Measurements from ENCODE around the gene RTF1.
"Not testable (repeated sequence)": the region's sequence is repeated elsewhere in the genome, so short reads cannot be mapped to it uniquely, and the experiment has no call there.

RTF1 gene

GRCh38 chr15:41416742-41417417, at the start of gene RTF1:
RTF1 (plus strand) TSS chr15:41417095; CDS start chr15:41417116, 21 bp downstream.
- DNase-seq: peak; percentile 97 to 99

GRCh38 chr15:41367418-41367817, 49.5 kb upstream of the RTF1 start:
- no peak for DNase-seq

DNA sequence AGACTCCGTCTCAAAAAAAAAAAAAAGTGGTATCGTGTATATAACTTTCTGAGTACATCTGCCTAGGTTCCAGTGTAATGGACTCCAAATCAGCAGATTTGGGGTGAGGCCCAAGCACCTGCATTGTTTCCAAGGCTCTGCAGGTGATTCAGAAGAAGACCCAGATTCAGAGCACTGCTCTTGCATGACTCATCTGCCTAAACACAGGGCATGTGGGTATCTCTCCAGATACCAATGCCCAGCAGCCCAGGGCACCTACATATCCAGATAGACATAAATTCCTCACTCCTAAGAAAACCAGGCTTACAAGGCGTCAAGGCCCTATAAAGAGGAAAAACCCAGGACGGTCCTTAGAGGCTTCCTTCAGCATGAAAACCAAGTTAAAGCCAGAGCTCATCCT, 38.9 kb upstream of the RTF1 start:
- no peak for DNase-seq

GRCh38 chr15:41383974-41384749, 32.7 kb upstream of the RTF1 start:
- DNase-seq: not testable (repeated sequence)

- no peak for DNase-seq
Measured at GRCh38 chr15:41387646-41388045, 29.2 kb upstream of the RTF1 start.

DNA sequence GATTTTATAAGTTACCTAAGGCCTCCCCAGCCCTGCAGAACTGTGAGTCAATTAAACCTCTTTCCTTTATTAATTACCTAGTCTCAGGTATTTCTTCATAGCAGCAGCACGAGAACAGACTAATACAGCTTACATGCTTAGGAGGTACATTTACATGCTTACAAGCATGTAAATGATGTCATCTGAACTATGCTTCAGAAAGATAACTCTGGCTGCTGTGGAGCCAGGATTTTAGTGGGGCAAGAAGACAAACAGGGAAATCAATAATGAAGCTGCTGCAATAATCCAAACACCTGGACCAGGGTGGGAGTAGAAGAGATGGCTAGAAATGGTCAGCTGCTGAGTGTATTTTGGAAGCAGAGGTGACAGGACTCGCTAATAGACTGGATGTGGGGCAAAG, 24.2 kb upstream of the RTF1 start:
- DNase-seq: no peak

DNA sequence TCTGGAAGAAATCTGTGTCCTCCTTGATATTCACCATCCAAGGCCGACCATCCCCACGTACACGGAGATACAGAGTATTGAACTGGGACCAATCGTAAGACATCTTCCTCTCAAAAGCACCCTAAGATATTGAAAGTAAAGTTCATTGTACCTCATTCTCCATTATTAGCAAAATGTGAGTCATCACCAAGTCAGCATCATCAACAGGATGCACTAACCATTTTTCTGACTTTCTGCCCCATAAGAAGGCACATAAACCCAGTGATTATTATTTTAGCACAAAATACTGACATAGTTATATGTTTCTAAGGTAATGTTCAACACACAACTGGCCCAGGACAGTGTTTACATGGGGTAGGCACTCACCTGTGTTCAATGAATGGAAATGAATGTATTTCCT, 22.0 kb upstream of the RTF1 start:
- no peak for DNase-seq

DNA sequence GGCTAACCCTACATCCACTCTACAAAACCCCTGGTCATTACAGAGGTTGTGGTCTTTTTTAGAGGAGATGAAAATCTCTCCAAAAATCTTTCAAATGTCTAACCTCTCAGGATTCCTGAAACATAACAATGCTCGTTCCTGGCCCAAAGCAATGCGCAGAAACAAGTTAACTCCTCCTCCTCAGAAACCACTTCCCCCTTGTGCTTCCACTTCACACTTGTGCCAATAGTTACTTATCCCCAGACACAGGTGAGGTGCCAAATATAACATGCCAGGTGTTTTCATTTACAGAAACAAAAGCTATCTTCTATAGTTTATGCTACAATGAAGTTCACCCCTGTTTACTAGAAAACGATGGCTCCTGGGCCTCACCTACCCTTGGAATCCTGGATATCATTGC, 20.8 kb upstream of the RTF1 start:
- DNase-seq: no peak

DNA sequence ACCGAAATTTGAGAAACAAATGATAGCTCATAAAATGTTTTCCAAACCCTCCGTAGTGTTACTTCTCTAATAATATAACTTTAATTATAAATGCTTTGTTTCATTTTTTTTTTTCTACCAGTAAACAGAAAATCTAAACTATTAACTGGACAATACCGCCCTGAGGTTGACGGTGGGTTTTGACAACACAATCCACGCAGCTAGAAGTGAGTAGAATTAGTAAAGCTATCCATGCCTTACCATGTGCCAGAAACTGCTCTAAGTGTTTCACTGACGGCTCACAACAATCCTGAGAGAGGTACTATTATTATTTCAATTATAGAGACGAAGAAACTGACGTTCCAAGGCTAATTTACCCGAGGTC, 15.0 kb upstream of the RTF1 start:
- no peak for DNase-seq

DNA sequence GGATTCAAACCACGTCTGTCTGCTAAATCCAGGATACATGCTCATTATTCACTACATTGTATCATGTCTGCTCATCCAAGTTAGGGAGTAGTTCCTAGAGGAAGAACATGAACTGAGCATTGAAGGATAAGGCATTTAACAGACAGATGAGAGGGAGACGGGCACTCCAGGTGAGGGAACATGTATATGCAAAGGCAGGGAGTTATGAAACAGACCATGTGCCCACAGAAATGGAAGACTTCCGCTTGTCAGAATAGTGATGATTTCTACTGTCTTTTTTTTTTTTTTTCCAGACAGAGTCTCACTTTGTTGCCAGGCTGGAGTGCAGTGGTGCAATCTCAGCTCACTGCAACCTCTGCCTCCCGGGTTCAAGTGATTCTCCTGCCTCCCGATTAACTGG, 9.6 kb upstream of the RTF1 start:
- DNase-seq: no peak

DNA sequence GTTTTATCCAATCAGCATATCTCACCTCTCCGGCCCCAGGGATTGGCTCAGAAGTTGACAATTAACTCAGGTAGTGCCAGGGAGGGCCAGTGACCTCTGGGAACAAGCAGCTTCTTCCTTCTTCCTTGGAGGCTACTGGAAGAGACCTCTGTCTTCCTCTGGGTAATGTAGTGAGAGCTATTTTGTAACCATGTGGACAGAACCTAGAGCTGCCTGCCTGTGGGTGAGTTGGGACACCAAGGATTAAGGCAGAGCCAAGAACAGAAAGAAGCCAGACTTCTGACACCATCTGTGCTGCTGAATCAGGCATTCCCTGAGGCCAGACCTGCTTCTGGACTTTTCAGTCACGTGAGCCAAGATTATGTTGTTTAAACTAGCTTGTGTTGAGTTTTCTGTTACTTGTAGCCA, 8.7 kb upstream of the RTF1 start:
- DNase-seq: no peak

- no peak for DNase-seq
Measured at GRCh38 chr15:41411031-41411430, 5.9 kb upstream of the RTF1 start.

DNA sequence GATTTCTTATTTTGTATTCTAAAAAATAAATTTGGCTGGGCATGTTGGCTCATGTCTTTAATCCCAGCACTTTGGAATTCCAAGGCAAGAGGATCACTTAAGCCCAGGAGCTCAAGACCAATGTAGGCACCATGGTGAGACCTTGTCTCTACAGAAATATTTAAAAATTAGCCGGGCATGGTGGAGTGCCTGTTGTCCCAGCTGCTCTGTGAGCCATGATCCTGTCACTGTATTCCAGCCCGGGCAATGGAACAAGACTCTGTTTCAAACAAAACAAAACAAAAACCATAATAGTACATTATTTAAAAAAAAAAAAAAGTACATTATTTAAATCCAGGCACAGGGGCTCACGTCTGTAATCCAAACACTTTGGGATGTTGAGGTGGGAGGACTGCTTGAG, 5.5 kb upstream of the RTF1 start:
- no peak for DNase-seq

- peak in 1 of 2 experiments; percentile 30 for DNase-seq
Measured at GRCh38 chr15:41416128-41416741, 660 bp upstream of the RTF1 start.

- DNase-seq: no peak
Measured at GRCh38 chr15:41417418-41418195, 712 bp downstream of the RTF1 start.

GRCh38 chr15:41423979-41424659, 7.2 kb downstream of the RTF1 start:
- no peak for DNase-seq

GRCh38 chr15:41424809-41425208, 7.9 kb downstream of the RTF1 start:
- DNase-seq: no peak

- DNase-seq: not testable (repeated sequence)
Measured at GRCh38 chr15:41425907-41426306, 9.0 kb downstream of the RTF1 start.

DNA sequence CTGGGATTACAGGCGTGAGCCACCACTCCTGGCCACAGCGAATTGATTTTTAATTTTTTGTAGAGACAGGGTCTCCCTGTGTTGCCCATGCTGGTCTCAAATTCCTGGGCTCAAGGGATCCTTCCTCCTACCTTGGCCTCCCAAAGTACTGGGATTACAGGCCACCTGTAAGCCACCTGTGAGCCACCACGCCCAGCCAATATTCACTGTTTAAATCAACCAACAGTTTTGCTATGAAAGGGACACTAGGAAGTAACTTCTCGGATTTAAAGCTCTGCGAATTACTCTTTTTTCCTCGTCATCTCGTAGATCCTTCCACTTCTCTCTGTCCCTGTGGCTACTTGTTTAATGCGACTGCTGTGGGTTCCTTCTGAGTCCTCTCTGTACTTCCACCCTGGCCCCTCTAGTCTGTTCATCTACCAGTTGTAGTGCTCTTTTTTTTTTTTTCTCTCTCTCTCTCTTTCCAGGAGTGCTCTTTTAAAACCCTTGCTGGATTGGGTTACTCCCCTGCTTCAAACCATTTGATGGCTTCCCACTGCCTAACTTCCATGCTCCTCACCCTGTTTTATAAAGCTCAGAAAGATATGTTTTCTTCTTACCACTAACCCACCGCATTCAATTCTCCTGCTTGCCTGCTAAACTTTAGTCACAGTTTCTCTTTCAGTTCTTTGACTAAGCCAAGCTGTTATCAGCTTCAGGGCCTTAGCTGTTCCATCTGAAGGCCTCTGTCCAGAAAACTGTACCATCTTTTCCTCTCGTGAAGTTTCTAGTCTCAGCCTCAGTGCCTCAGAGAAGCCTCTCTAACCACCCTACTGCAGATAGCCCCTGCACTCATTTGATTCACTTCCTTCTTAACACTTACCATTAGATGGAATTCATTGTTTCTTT, 12.4 kb downstream of the RTF1 start:
- DNase-seq: peak; percentile 22 to 23

GRCh38 chr15:41435037-41435786, 18.3 kb downstream of the RTF1 start:
- DNase-seq: no peak

GRCh38 chr15:41437448-41437847, 20.6 kb downstream of the RTF1 start:
- no peak for DNase-seq

All from activated T-cell treated with anti-CD3 and anti-CD28 coated beads, Interleukin-2, amount 50 U/mL, for 48 hours (primary cell).